ENCODE data around the gene FBLN7. TPM values are rescaled to one million over a fixed set of nuclear protein-coding genes. Genes with fewer than 3 reads are reported as not detected.

The FBLN7 gene
- total and polyA plus RNA-seq, 4 donors, result 0.60 to 2.4 (median 1.9) TPM

- no peak for DNase-seq (ENCODE audit: low spot score)
- no peaks in the 10 kb centered on the region for H3K27me3 ChIP-seq (ENCODE audit: control insufficient read depth in 4 of 4, insufficient read depth in 4 of 4, low read length in 3 of 4)
- TF ChIP-seq NR2F2 (IDR thresholded peaks at IDR 0.05) (no peak), EGR1 (IDR thresholded peaks at IDR 0.05; ENCODE audit: low read depth in 2 of 2) (no peak), RAD21 (IDR thresholded peaks at IDR 0.05) (no peak), REST (IDR thresholded peaks at IDR 0.05) (no peak), SP1 (IDR thresholded peaks at IDR 0.05) (no peak), HNF4A (conservative IDR thresholded peaks at IDR 0.05) (no peak), JUND (IDR thresholded peaks at IDR 0.05) (no peak), FOXA1 (IDR thresholded peaks at IDR 0.05) (no peak), RXRA (IDR thresholded peaks at IDR 0.05) (no peak), GABPA (IDR thresholded peaks at IDR 0.05 in 1 of 2, conservative IDR thresholded peaks at IDR 0.05 in 1 of 2) (no peak), MAX (IDR thresholded peaks at IDR 0.05) (no peak)
- no peaks in the 10 kb centered on the region for H3K4me1 ChIP-seq (ENCODE audit: control insufficient read depth in 4 of 4, insufficient read depth in 4 of 4, low read length in 3 of 4)
- H3K4me3 ChIP-seq (ENCODE audit: low read depth in 1 of 3, low read length in 3 of 3), result no peak overlapping the region
- 89% methylated on average over 6 of the region's 6 CpGs for WGBS
- H3K36me3 ChIP-seq (ENCODE audit: control insufficient read depth in 4 of 4, insufficient read depth in 3 of 4, low read depth in 1 of 4, low read length in 3 of 4), result peaks cover 0 to 1% (median 0%) of the 10 kb centered on the region in 4 donors
- no peaks in the 10 kb centered on the region for H3K9me3 ChIP-seq (ENCODE audit: control insufficient read depth in 4 of 4, low read length in 3 of 4)
- no peak overlapping the region for H3K27ac ChIP-seq (ENCODE audit: low read depth in 1 of 2, low read length in 2 of 2)
- H3K9ac ChIP-seq (ENCODE audit: low read depth in 1 of 2, low read length in 2 of 2), result no peak overlapping the region
Observed at GRCh38 chr2:112144966-112145365, 6.8 kb downstream of the FBLN7 start.

DNA sequence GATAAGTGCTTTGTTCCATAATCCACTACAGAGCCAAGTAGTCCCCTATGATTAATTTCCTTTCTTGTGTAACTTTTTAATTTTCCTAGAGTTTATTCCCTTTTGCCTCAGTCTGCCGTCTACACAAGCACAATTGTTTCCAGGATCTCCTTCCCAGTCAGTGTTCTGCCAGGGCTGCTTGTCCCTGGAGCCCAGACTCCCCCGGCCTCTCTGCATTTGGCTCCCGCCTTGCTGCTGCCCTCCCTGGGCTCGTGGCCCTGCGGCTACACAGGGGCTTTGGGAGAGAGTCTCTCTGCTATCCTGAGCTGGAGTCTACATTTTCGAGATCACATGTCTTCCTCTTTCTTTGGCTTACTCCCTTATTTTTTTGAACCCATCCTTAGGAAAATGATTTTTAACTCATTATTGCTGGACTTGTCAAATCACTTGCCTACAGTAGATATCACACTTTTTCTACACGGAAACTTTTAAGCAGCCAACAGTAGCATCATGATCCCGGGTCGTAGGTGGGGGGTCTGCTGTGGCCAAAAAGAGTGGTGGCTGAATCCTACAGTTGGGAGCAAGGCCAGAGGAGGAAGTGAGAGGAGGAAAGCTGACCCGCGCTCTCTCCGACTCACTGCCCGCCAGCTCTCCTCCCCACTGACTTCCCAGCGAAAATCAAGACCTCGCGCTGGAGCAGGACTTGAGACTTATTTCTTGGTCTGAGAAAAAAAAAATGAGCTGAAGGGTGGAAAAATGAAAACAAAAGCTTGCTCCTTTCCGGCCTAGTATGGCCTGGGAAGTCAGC, 9.4 kb downstream of the FBLN7 start:
- Histone ChIP-seq H3K9me3 (ENCODE audit: control insufficient read depth in 4 of 4, low read length in 3 of 4) (no peaks in the 10 kb centered on the region), H3K4me1 (ENCODE audit: control insufficient read depth in 4 of 4, insufficient read depth in 4 of 4, low read length in 3 of 4) (no peaks in the 10 kb centered on the region), H3K27ac (ENCODE audit: low read depth in 1 of 2, low read length in 2 of 2) (no peak overlapping the region), H3K36me3 (ENCODE audit: control insufficient read depth in 4 of 4, insufficient read depth in 3 of 4, low read depth in 1 of 4, low read length in 3 of 4) (peaks cover 0 to 1% (median 0%) of the 10 kb centered on the region in 4 donors), H3K4me3 (ENCODE audit: low read depth in 1 of 3, low read length in 3 of 3) (no peak overlapping the region), H3K27me3 (ENCODE audit: control insufficient read depth in 4 of 4, insufficient read depth in 4 of 4, low read length in 3 of 4) (no peaks in the 10 kb centered on the region), H3K9ac (ENCODE audit: low read depth in 1 of 2, low read length in 2 of 2) (no peak overlapping the region)
- DNase-seq (ENCODE audit: low spot score), result no peak
- WGBS, result 95% methylated on average over 17 of the region's 17 CpGs
- TF ChIP-seq SP1 (IDR thresholded peaks at IDR 0.05), result no peak

DNA sequence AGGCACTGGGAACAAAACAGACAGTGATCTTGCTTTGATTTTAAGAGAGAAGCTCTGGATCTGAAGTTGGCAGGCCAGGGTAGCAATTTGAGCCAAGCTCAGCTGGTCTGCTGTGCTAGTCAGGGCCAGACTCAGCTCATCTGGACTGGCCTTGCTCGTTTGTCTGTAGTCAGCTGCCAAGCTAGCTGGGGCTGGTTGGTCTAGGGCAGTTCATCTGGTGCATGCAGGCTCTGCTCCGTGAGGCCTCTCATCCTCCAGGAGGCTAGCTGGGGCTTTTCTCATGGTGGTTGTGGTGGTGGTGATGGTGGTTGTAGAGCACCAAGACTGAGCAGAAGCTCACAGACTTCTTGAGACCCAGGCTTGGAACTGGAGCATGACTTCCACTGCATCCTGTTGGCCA, 10.3 kb downstream of the FBLN7 start:
- Histone ChIP-seq H3K4me3 (ENCODE audit: low read depth in 1 of 3, low read length in 3 of 3) (no peak overlapping the region), H3K27ac (ENCODE audit: low read depth in 1 of 2, low read length in 2 of 2) (no peak overlapping the region), H3K4me1 (ENCODE audit: control insufficient read depth in 4 of 4, insufficient read depth in 4 of 4, low read length in 3 of 4) (no peaks in the 10 kb centered on the region), H3K9me3 (ENCODE audit: control insufficient read depth in 4 of 4, low read length in 3 of 4) (no peaks in the 10 kb centered on the region), H3K27me3 (ENCODE audit: control insufficient read depth in 4 of 4, insufficient read depth in 4 of 4, low read length in 3 of 4) (no peaks in the 10 kb centered on the region), H3K9ac (ENCODE audit: low read depth in 1 of 2, low read length in 2 of 2) (no peak overlapping the region), H3K36me3 (ENCODE audit: control insufficient read depth in 4 of 4, insufficient read depth in 3 of 4, low read depth in 1 of 4, low read length in 3 of 4) (peaks cover 0 to 1% (median 0%) of the 10 kb centered on the region in 4 donors)
- TF ChIP-seq GABPA (IDR thresholded peaks at IDR 0.05 in 1 of 2, conservative IDR thresholded peaks at IDR 0.05 in 1 of 2) (no peak), RXRA (IDR thresholded peaks at IDR 0.05) (no peak), REST (IDR thresholded peaks at IDR 0.05) (no peak), ATF3 (IDR thresholded peaks at IDR 0.05) (no peak), SP1 (IDR thresholded peaks at IDR 0.05) (no peak), JUND (IDR thresholded peaks at IDR 0.05) (no peak), HNF4A (conservative IDR thresholded peaks at IDR 0.05) (no peak), FOXA2 (IDR thresholded peaks at IDR 0.05) (no peak)
- TF ChIP-seq, protein P1, sequence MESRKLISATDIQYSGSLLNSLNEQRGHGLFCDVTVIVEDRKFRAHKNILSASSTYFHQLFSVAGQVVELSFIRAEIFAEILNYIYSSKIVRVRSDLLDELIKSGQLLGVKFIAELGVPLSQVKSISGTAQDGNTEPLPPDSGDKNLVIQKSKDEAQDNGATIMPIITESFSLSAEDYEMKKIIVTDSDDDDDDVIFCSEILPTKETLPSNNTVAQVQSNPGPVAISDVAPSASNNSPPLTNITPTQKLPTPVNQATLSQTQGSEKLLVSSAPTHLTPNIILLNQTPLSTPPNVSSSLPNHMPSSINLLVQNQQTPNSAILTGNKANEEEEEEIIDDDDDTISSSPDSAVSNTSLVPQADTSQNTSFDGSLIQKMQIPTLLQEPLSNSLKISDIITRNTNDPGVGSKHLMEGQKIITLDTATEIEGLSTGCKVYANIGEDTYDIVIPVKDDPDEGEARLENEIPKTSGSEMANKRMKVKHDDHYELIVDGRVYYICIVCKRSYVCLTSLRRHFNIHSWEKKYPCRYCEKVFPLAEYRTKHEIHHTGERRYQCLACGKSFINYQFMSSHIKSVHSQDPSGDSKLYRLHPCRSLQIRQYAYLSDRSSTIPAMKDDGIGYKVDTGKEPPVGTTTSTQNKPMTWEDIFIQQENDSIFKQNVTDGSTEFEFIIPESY (IDR thresholded peaks at IDR 0.05), result no peak
- 92% methylated on average over 2 of the region's 2 CpGs for WGBS
- DNase-seq (ENCODE audit: low spot score), result no peak
